DND-41 (cell line): ENCODE data around the gene FOXF2.

Source experiments
- ATAC-seq: fragments of 200-7000 bp; cut with Tn5 transposase; 3 replicates; pipeline ENCODE4 v1.9.1; 2021; ENCODE audit warnings: low read depth; ENCODE audit not compliant: insufficient read depth
- DNase-seq: peaks from one replicate; pipeline ENCODE4 v3.0.0-alpha.2; 2020
- H2AFZ ChIP-seq: 2 replicates; pipeline ENCODE4 v1.6.0; 2012; ENCODE audit warnings: low read depth, low read length
- H3K27ac ChIP-seq: 2 replicates; pipeline ENCODE4 v1.5.1; 2012; ENCODE audit warnings: low read length, inconsistent platforms
- H3K27me3 ChIP-seq: fragments of 200-600 bp; sonication (generic); 2 replicates; pipeline ENCODE4 v1.6.0; 2012; ENCODE audit warnings: low read length, mild to moderate bottlenecking, inconsistent platforms; ENCODE audit not compliant: insufficient read depth, poor library complexity
- H3K36me3 ChIP-seq: 2 replicates; pipeline ENCODE4 v1.5.1; 2012; ENCODE audit warnings: low read length, inconsistent platforms; ENCODE audit not compliant: insufficient read depth
- H3K4me1 ChIP-seq: 2 replicates; pipeline ENCODE4 v1.5.1; 2012; ENCODE audit warnings: mild to moderate bottlenecking, low read length; ENCODE audit not compliant: insufficient read depth
- H3K4me2 ChIP-seq: 2 replicates; pipeline ENCODE4 v1.6.0; 2012; ENCODE audit warnings: mild to moderate bottlenecking, moderate library complexity, low read length, inconsistent platforms; ENCODE audit not compliant: insufficient read depth
- H3K4me3 ChIP-seq, 2 experiments: fragments of 200-600 bp in 1 of 2; shearing (Covaris generic) in 1 of 2; 2 replicates each; pipeline ENCODE4 v1.5.1; 2012 to 2016; ENCODE audit warnings: inconsistent platforms in 2 of 2, low read length in 2 of 2, mild to moderate bottlenecking in 2 of 2, low read depth in 1 of 2, moderate library complexity in 1 of 2
- H3K79me2 ChIP-seq: 2 replicates; pipeline ENCODE4 v1.6.0; 2012; ENCODE audit warnings: low read length, inconsistent platforms; ENCODE audit not compliant: insufficient read depth
- H3K9ac ChIP-seq: 2 replicates; pipeline ENCODE4 v1.6.0; 2012; ENCODE audit warnings: low read depth, mild to moderate bottlenecking, inconsistent platforms, low read length, moderate library complexity
- H3K9me3 ChIP-seq: 2 replicates; pipeline ENCODE4 v1.5.1; 2012; ENCODE audit warnings: low read length, moderate library complexity, mild to moderate bottlenecking, inconsistent platforms; ENCODE audit not compliant: insufficient read depth, severe bottlenecking
- H4K20me1 ChIP-seq: 2 replicates; pipeline ENCODE4 v1.6.0; 2012; ENCODE audit warnings: low read length; ENCODE audit not compliant: insufficient read depth
- CTCF ChIP-seq: IDR thresholded peaks from 2 replicates; pipeline ENCODE4 v1.5.1; 2012; ENCODE audit warnings: borderline replicate concordance, low read length, moderate library complexity, mild to moderate bottlenecking; ENCODE audit not compliant: poor library complexity, severe bottlenecking; ENCODE audit errors: extremely low read depth
- EZH2 ChIP-seq: IDR thresholded peaks from 3 replicates; pipeline ENCODE4 v1.6.1; 2012; ENCODE audit warnings: borderline replicate concordance, low read depth, mild to moderate bottlenecking, moderate library complexity, low read length, inconsistent platforms; ENCODE audit not compliant: severe bottlenecking

FOXF2 gene

GRCh38 chr6:1362643-1363042, 26.7 kb upstream of the FOXF2 start:
- DNase-seq = no peak
- H3K9ac ChIP-seq = no peak overlapping the region
- no peak overlapping the region for H3K4me2 ChIP-seq
- no peaks in the 10 kb centered on the region for H3K79me2 ChIP-seq
- no peak overlapping the region for H3K4me3 ChIP-seq
- H4K20me1 ChIP-seq = 0 out of 2 replicates have a peak, but pooled peaks cover 2% of the 10 kb centered on the region
- H3K36me3 ChIP-seq = no peaks in the 10 kb centered on the region
- H2AFZ ChIP-seq = no peak overlapping the region
- H3K9me3 ChIP-seq = no peaks in the 10 kb centered on the region
- TF ChIP-seq EZH2 (no peak), CTCF (no peak)
- no peaks in the 10 kb centered on the region for H3K4me1 ChIP-seq
- H3K27ac ChIP-seq = no peak overlapping the region
- H3K27me3 ChIP-seq = peaks cover 9% of the 10 kb centered on the region
- no peak for ATAC-seq

DNA sequence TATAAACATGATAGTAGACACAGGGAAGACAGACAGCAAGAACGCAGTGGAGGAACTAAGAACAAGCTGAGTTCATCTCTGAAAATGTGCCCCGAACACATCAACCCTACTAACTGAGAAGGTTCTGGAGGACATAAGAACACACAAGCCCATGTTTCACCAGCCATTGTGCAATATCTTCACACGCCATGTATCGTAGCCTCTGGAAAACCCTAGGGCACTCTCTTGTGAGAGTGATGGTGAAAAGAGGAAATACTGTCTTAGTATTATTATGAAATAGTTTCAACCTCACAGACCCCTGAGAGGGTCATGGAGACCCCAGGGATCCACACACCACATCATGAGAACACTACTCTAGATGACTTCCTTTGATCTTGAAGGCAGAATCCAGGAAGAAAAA, 26.1 kb upstream of the FOXF2 start:
- no peak overlapping the region for H3K4me3 ChIP-seq
- no peak overlapping the region for H3K4me2 ChIP-seq
- TF ChIP-seq EZH2 (no peak), CTCF (no peak)
- ATAC-seq = no peak
- DNase-seq = no peak
- peaks cover 9% of the 10 kb centered on the region for H3K27me3 ChIP-seq
- no peak overlapping the region for H3K9ac ChIP-seq
- no peak overlapping the region for H3K27ac ChIP-seq
- H3K4me1 ChIP-seq = no peaks in the 10 kb centered on the region
- no peak overlapping the region for H2AFZ ChIP-seq
- no peaks in the 10 kb centered on the region for H3K79me2 ChIP-seq
- H3K9me3 ChIP-seq = no peaks in the 10 kb centered on the region
- no peaks in the 10 kb centered on the region for H3K36me3 ChIP-seq
- H4K20me1 ChIP-seq = 0 out of 2 replicates have a peak, but pooled peaks cover 2% of the 10 kb centered on the region

GRCh38 chr6:1363729-1364572, 25.4 kb upstream of the FOXF2 start:
- no peak overlapping the region for H3K4me3 ChIP-seq
- no peaks in the 10 kb centered on the region for H3K9me3 ChIP-seq
- no peaks in the 10 kb centered on the region for H3K4me1 ChIP-seq
- H3K79me2 ChIP-seq = no peaks in the 10 kb centered on the region
- no peak for ATAC-seq
- TF ChIP-seq CTCF = peak; percentile 60
- no peak for TF ChIP-seq EZH2
- no peak overlapping the region for H3K4me2 ChIP-seq
- DNase-seq = peak; percentile 9
- H4K20me1 ChIP-seq = 0 out of 2 replicates have a peak, but pooled peaks cover 2% of the 10 kb centered on the region
- no peak overlapping the region for H3K9ac ChIP-seq
- no peaks in the 10 kb centered on the region for H3K36me3 ChIP-seq
- H3K27ac ChIP-seq = no peak overlapping the region
- H3K27me3 ChIP-seq = peaks cover 9% of the 10 kb centered on the region
- H2AFZ ChIP-seq = no peak overlapping the region
